ENCODE data around the gene FARP2. TPM values are rescaled to one million over a fixed set of nuclear protein-coding genes. Genes with fewer than 3 reads are reported as not detected.
"Not testable (repeated sequence)": the region's sequence is repeated elsewhere in the genome, so short reads cannot be mapped to it uniquely, and the experiment has no call there.

FARP2 gene
- total RNA-seq, 1 donor from 2014 or later, result 67.7 TPM

- Mint-ChIP-seq H3K4me3 (ENCODE audit: unreplicated experiment) (no peak overlapping the region), H3K27ac (ENCODE audit: unreplicated experiment) (no peak overlapping the region), H3K36me3 (ENCODE audit: unreplicated experiment) (peaks cover 4% of the 10 kb centered on the region), H3K27me3 (ENCODE audit: unreplicated experiment) (peaks cover 3% of the 10 kb centered on the region), H3K9me3 (ENCODE audit: unreplicated experiment) (no peaks in the 10 kb centered on the region), H3K4me1 (ENCODE audit: low read depth, unreplicated experiment) (no peaks in the 10 kb centered on the region)
- no peak for DNase-seq
- no peak for TF ChIP-seq CTCF (IDR thresholded peaks at IDR 0.05; ENCODE audit: partially characterized antibody, unreplicated experiment)
Measured at GRCh38 chr2:241437179-241437578, 81.1 kb downstream of the FARP2 start.

- H3K27ac Mint-ChIP-seq (ENCODE audit: unreplicated experiment), result no peak overlapping the region
- no peak for DNase-seq
- no peaks in the 10 kb centered on the region for H3K36me3 Mint-ChIP-seq (ENCODE audit: unreplicated experiment)
- no peaks in the 10 kb centered on the region for H3K9me3 Mint-ChIP-seq (ENCODE audit: unreplicated experiment)
- no peak overlapping the region for H3K4me3 Mint-ChIP-seq (ENCODE audit: unreplicated experiment)
- H3K4me1 Mint-ChIP-seq (ENCODE audit: low read depth, unreplicated experiment), result peaks cover 4% of the 10 kb centered on the region
- no peak for TF ChIP-seq CTCF (IDR thresholded peaks at IDR 0.05; ENCODE audit: partially characterized antibody, unreplicated experiment)
- peaks cover 3% of the 10 kb centered on the region for H3K27me3 Mint-ChIP-seq (ENCODE audit: unreplicated experiment)
Measured at GRCh38 chr2:241441492-241441891, 85.4 kb downstream of the FARP2 start.

GRCh38 chr2:241443486-241444223, 87.6 kb downstream of the FARP2 start:
- Mint-ChIP-seq H3K36me3 (ENCODE audit: unreplicated experiment) (no peaks in the 10 kb centered on the region), H3K9me3 (ENCODE audit: unreplicated experiment) (no peaks in the 10 kb centered on the region), H3K27me3 (ENCODE audit: unreplicated experiment) (peaks cover 2% of the 10 kb centered on the region), H3K4me3 (ENCODE audit: unreplicated experiment) (no peak overlapping the region), H3K27ac (ENCODE audit: unreplicated experiment) (no peak overlapping the region), H3K4me1 (ENCODE audit: low read depth, unreplicated experiment) (peaks cover 6% of the 10 kb centered on the region)
- DNase-seq, result no peak
- TF ChIP-seq CTCF (IDR thresholded peaks at IDR 0.05; ENCODE audit: partially characterized antibody, unreplicated experiment), result no peak

- no peaks in the 10 kb centered on the region for H3K9me3 Mint-ChIP-seq (ENCODE audit: unreplicated experiment)
Measured at GRCh38 chr2:241445426-241445825, 89.3 kb downstream of the FARP2 start.

GRCh38 chr2:241450092-241450491, 94.0 kb downstream of the FARP2 start:
- H3K27me3 Mint-ChIP-seq (ENCODE audit: unreplicated experiment); H3K36me3 Mint-ChIP-seq (ENCODE audit: unreplicated experiment); H3K4me1 Mint-ChIP-seq (ENCODE audit: low read depth, unreplicated experiment); H3K27ac Mint-ChIP-seq (ENCODE audit: unreplicated experiment); DNase-seq; H3K9me3 Mint-ChIP-seq (ENCODE audit: unreplicated experiment); H3K4me3 Mint-ChIP-seq (ENCODE audit: unreplicated experiment): not testable (repeated sequence)

More at GRCh38 chr2:241445426-241445825, 89.3 kb downstream of the FARP2 start:
- Mint-ChIP-seq H3K36me3 (ENCODE audit: unreplicated experiment) (no peaks in the 10 kb centered on the region), H3K27me3 (ENCODE audit: unreplicated experiment) (peaks cover 2% of the 10 kb centered on the region), H3K4me1 (ENCODE audit: low read depth, unreplicated experiment) (peaks cover 6% of the 10 kb centered on the region), H3K4me3 (ENCODE audit: unreplicated experiment) (no peak overlapping the region), H3K27ac (ENCODE audit: unreplicated experiment) (no peak overlapping the region)
- TF ChIP-seq CTCF (IDR thresholded peaks at IDR 0.05; ENCODE audit: partially characterized antibody, unreplicated experiment), result no peak
- no peak for DNase-seq
